MCF 10A (cell line): ENCODE measurements around the gene NQO2. TPM values are rescaled to one million over a fixed set of nuclear protein-coding genes. Genes with fewer than 3 reads are reported as not detected.
A peak's percentile ranks its signal among the peaks of the same experiment; 100 is the strongest.
"Not testable (repeated sequence)": the region's sequence is repeated elsewhere in the genome, so short reads cannot be mapped to it uniquely, and the experiment has no call there.

ENCODE experiments used
- BruUV-seq: library from RNA; stranded (reverse); fragments of 400-500 nt; replicated peaks from 2 replicates; lab custom pipeline; 2021; lab: Mats Ljungman, UMichigan
- CTCF ChIA-PET: fragments of 300-600 bp; sonication (Branson Sonifier 250); formaldehyde crosslinking; extraction: SDS; loops from one replicate; lab custom pipeline; 2021; ENCODE audit warnings: antibody characterized with exemption, inconsistent platforms; lab: Yijun Ruan, JAX
- POLR2A ChIA-PET: fragments of 300-600, 350-650 bp; sonication (Branson Sonifier 250); formaldehyde crosslinking; extraction: SDS; loops from one replicate; lab custom pipeline; 2020; ENCODE audit warnings: antibody characterized with exemption, inconsistent platforms; lab: Yijun Ruan, JAX
- DNase-seq: peaks from one replicate; pipeline ENCODE4 v3.0.0-alpha.2; 2018; ENCODE audit not compliant: unreplicated experiment
- H3K27ac Mint-ChIP-seq: one replicate; pipeline ENCODE4 v1.8.0; 2022; ENCODE audit warnings: mild to moderate bottlenecking, low read depth, mixed read lengths; ENCODE audit not compliant: unreplicated experiment
- H3K27me3 Mint-ChIP-seq: one replicate; pipeline ENCODE4 v1.8.0; 2022; ENCODE audit warnings: mixed read lengths; ENCODE audit not compliant: insufficient read depth, unreplicated experiment
- H3K36me3 Mint-ChIP-seq: one replicate; pipeline ENCODE4 v1.8.0; 2022; ENCODE audit warnings: mild to moderate bottlenecking, moderate library complexity, mixed read lengths; ENCODE audit not compliant: insufficient read depth, unreplicated experiment
- H3K4me1 Mint-ChIP-seq: one replicate; pipeline ENCODE4 v1.8.0; 2022; ENCODE audit warnings: mixed read lengths; ENCODE audit not compliant: insufficient read depth, unreplicated experiment
- H3K4me3 Mint-ChIP-seq: one replicate; pipeline ENCODE4 v1.8.0; 2022; ENCODE audit warnings: mild to moderate bottlenecking, moderate library complexity, mixed read lengths; ENCODE audit not compliant: unreplicated experiment
- H3K9me3 Mint-ChIP-seq: one replicate; pipeline ENCODE4 v1.8.0; 2022; ENCODE audit warnings: mixed read lengths; ENCODE audit not compliant: unreplicated experiment
- CTCF ChIP-seq: fragments of 200-600 bp; IDR thresholded peaks from one replicate; pipeline ENCODE4 v1.8.0; 2022; ENCODE audit warnings: antibody characterized with exemption, mild to moderate bottlenecking; ENCODE audit not compliant: unreplicated experiment
- intact Hi-C: fragments of 100-400 bp; cut with micrococcal nuclease; formaldehyde crosslinking; loops from 2 replicates; pipeline ENCODE4 v1.14.1; 2022
- total RNA-seq: library from RNA; stranded (reverse); gene quantifications from 2 replicates; pipeline ENCODE4 v1.2.3, GENCODE V29; 2022

The NQO2 gene
- total RNA-seq, 1 experiment from 2014 or later: 18.6 TPM

- Mint-ChIP-seq H3K36me3 (peaks cover 5% of the 10 kb centered on the region), H3K27me3 (no peaks in the 10 kb centered on the region), H3K9me3 (no peaks in the 10 kb centered on the region), H3K27ac (peak within 1 kb of the TSS; percentile 79), H3K4me1 (peaks cover 6% of the 10 kb centered on the region), H3K4me3 (peak within 1 kb of the TSS; percentile 81)
- BruUV-seq: no TSS peak
- intact Hi-C loops: no loop called here
- ChIA-PET CTCF (interaction anchor here (0.6 to 0.9 kb wide), 5 partner anchors 15 to 237 kb away, joined by 3 to 8 read pairs (median 3); no protein-coding TSS in a partner anchor), POLR2A (interaction anchor here (0.8 to 2.3 kb wide), 8 partner anchors 8 to 206 kb away, joined by 3 to 65 read pairs (median 4); no protein-coding TSS in a partner anchor)
- peak; percentile 59 for DNase-seq
- no peak for TF ChIP-seq CTCF
Measured at GRCh38 chr6:2971420-2972218, 28.1 kb upstream of the NQO2 start, which contains the start of gene SERPINB6. Gene SERPINB6, minus strand, starts transcription at chr6:2971567. Its CDS starts 12,235 bp downstream, at chr6:2959332.

- Mint-ChIP-seq H3K4me3 (peak overlapping the region; percentile 81), H3K27ac (peak overlapping the region; percentile 79)
- intact Hi-C loops, H3K9me3 Mint-ChIP-seq, DNase-seq, H3K4me1 Mint-ChIP-seq, BruUV-seq, H3K36me3 Mint-ChIP-seq, H3K27me3 Mint-ChIP-seq: not testable (repeated sequence)
- CTCF ChIA-PET: interaction anchor here (0.6 to 0.9 kb wide), 4 partner anchors 14 to 128 kb away, joined by 3 to 8 read pairs (median 3); no protein-coding TSS in a partner anchor
- POLR2A ChIA-PET: interaction anchor here (0.8 to 2.3 kb wide), 8 partner anchors 8 to 206 kb away, joined by 3 to 65 read pairs (median 4); no protein-coding TSS in a partner anchor
Measured at GRCh38 chr6:2972219-2972487, 27.5 kb upstream of the NQO2 start.

GRCh38 chr6:2972685-2973084, 27.0 kb upstream of the NQO2 start:
- BruUV-seq, H3K27ac Mint-ChIP-seq, H3K9me3 Mint-ChIP-seq, intact Hi-C loops, H3K4me1 Mint-ChIP-seq, H3K27me3 Mint-ChIP-seq, DNase-seq, H3K36me3 Mint-ChIP-seq: not testable (repeated sequence)
- ChIA-PET POLR2A (interaction anchor here (2.3 to 4.8 kb wide), 2 partner anchors 16 kb away, joined by 45 to 65 read pairs; no protein-coding TSS in a partner anchor), CTCF (interaction anchor here (0.6 to 2.4 kb wide), 2 partner anchors 16 kb away, joined by 3 to 10 read pairs; no protein-coding TSS in a partner anchor)
- H3K4me3 Mint-ChIP-seq: peak overlapping the region; percentile 81

GRCh38 chr6:2973180-2973579, 26.5 kb upstream of the NQO2 start:
- H3K27ac Mint-ChIP-seq, H3K4me3 Mint-ChIP-seq, H3K4me1 Mint-ChIP-seq, DNase-seq, intact Hi-C loops, H3K27me3 Mint-ChIP-seq, H3K9me3 Mint-ChIP-seq, H3K36me3 Mint-ChIP-seq, BruUV-seq: not testable (repeated sequence)
- CTCF ChIA-PET: interaction anchor here (0.7 to 2.4 kb wide), 4 partner anchors 11 to 817 kb away, joined by 3 to 10 read pairs (median 4); no protein-coding TSS in a partner anchor
- POLR2A ChIA-PET: interaction anchor here (4.8 kb wide), 1 partner anchor 15 kb away, joined by 45 read pairs; no protein-coding TSS in a partner anchor

- Mint-ChIP-seq H3K27me3 (no peaks in the 10 kb centered on the region), H3K27ac (no peak overlapping the region), H3K4me3 (no peak overlapping the region), H3K9me3 (no peaks in the 10 kb centered on the region), H3K4me1 (peaks cover 6% of the 10 kb centered on the region), H3K36me3 (peaks cover 5% of the 10 kb centered on the region)
- ChIA-PET CTCF (interaction anchor here (0.6 to 2.4 kb wide), 5 partner anchors 11 to 817 kb away, joined by 3 to 10 read pairs (median 3); no protein-coding TSS in a partner anchor), POLR2A (interaction anchor here (0.6 to 4.8 kb wide), 3 partner anchors 15 to 217 kb away, joined by 3 to 45 read pairs (median 4); no protein-coding TSS in a partner anchor)
- intact Hi-C loops: no loop called here
- peak; percentile 21 for DNase-seq
- no TSS peak for BruUV-seq
- TF ChIP-seq CTCF: no peak
Measured at GRCh38 chr6:2973676-2974075, 26.0 kb upstream of the NQO2 start.
